Activated naive CD4-positive, alpha-beta T cell treated with anti-CD3 and anti-CD28 coated beads for 36 hours (primary cell): ENCODE measurements around the gene NDUFV2. TPM values are rescaled to one million over a fixed set of nuclear protein-coding genes. Genes with fewer than 3 reads are reported as not detected.
"Not testable (repeated sequence)": the region's sequence is repeated elsewhere in the genome, so short reads cannot be mapped to it uniquely, and the experiment has no call there.

ENCODE experiments used
- CTCF ChIA-PET: fragments of 350-600 bp; sonication (Branson Sonifier 250); formaldehyde crosslinking; loops from one replicate; lab custom pipeline; 2021; ENCODE audit warnings: antibody characterized with exemption; lab: Charles Lee
- DNase-seq: peaks from one replicate; pipeline ENCODE4 v3.0.0-alpha.2; 2020
- H3K27ac Mint-ChIP-seq: one replicate; pipeline ENCODE4 v1.8.0; 2021; ENCODE audit warnings: mild to moderate bottlenecking, mixed read lengths
- H3K27me3 Mint-ChIP-seq: one replicate; pipeline ENCODE4 v1.8.0; 2021; ENCODE audit warnings: low read depth, mixed read lengths
- H3K36me3 Mint-ChIP-seq: one replicate; pipeline ENCODE4 v1.8.0; 2021; ENCODE audit warnings: low read depth, mixed read lengths
- H3K4me1 Mint-ChIP-seq: one replicate; pipeline ENCODE4 v1.8.0; 2021; ENCODE audit warnings: low read depth, mixed read lengths
- H3K4me3 Mint-ChIP-seq: one replicate; pipeline ENCODE4 v1.8.0; 2021; ENCODE audit warnings: mild to moderate bottlenecking, moderate library complexity, mixed read lengths
- H3K9me3 Mint-ChIP-seq: one replicate; pipeline ENCODE4 v1.8.0; 2021; ENCODE audit warnings: mixed read lengths
- intact Hi-C: fragments of 100-400 bp; cut with micrococcal nuclease; formaldehyde crosslinking; loops from one replicate; pipeline ENCODE4 v1.15.1; 2023
- total RNA-seq, 2 experiments: library from RNA; stranded (reverse); gene quantifications; one replicate each; pipeline ENCODE4 v1.2.3, GENCODE V29; 2021

NDUFV2 gene
- total RNA-seq, 2 experiments from 2014 or later = 290 to 303 TPM

DNA sequence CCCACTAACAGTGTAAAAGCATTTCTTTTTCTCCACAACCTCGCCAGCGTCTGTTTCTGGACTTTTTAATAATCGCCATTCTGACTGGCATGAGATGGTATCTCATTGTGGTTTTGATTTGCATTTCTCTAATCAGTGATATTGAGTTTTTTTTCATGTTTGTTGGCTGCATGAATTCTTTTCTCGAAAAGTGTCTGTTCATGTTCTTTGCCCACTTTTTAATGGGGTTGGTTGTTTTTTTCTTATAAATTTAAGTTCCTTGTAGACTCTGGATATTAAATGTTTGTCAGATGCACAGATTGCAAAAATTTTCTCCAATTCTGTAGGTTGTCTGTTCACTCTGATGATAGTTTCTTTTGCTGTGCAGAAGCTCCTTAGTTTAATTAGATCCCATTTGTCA lies 60.2 kb downstream of the NDUFV2 start:
- H3K4me1 Mint-ChIP-seq = peaks cover 38% of the 10 kb centered on the region
- CTCF ChIA-PET = not testable (repeated sequence)

DNA sequence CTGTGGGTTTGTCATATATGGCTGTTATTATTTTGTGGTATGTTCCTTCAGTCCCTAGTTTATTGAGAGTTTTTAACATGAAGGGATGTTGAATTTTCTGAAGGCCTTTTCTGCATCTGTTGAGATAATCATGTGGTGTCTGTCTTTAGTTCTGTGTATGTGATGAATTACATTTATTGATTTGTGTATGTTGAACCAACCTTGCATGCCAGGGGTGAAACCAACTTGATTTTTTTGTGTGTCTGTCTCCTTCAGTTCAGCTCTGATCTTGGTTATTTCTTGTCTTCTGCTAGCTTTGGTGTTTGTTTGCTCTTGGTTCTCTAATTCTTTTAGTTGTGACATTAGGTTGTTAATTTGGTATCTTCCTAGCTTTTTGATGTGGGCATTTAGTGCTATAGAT lies 61.6 kb downstream of the NDUFV2 start:
- CTCF ChIA-PET = interaction anchor here (1.3 to 1.4 kb wide), 2 partner anchors 16 to 90 kb away, joined by 3 read pairs; no protein-coding TSS in a partner anchor
- Mint-ChIP-seq H3K4me1 (peaks cover 37% of the 10 kb centered on the region), H3K36me3 (peaks cover 43% of the 10 kb centered on the region), H3K9me3 (peaks cover 40% of the 10 kb centered on the region)
- not testable (repeated sequence) for H3K27me3 Mint-ChIP-seq, H3K27ac Mint-ChIP-seq, H3K4me3 Mint-ChIP-seq, DNase-seq
- intact Hi-C loops = loop anchor here (10.0 kb wide), 1 partner anchor 61 kb away; no protein-coding TSS in a partner anchor

More for the DNA sequence above, 60.2 kb downstream of the NDUFV2 start:
- intact Hi-C loops = loop anchor here (10.0 kb wide), 1 partner anchor 62 kb away; no protein-coding TSS in a partner anchor
- not testable (repeated sequence) for DNase-seq, H3K27ac Mint-ChIP-seq, H3K27me3 Mint-ChIP-seq, H3K4me3 Mint-ChIP-seq
- H3K36me3 Mint-ChIP-seq = peaks cover 38% of the 10 kb centered on the region
- peaks cover 35% of the 10 kb centered on the region for H3K9me3 Mint-ChIP-seq

DNA sequence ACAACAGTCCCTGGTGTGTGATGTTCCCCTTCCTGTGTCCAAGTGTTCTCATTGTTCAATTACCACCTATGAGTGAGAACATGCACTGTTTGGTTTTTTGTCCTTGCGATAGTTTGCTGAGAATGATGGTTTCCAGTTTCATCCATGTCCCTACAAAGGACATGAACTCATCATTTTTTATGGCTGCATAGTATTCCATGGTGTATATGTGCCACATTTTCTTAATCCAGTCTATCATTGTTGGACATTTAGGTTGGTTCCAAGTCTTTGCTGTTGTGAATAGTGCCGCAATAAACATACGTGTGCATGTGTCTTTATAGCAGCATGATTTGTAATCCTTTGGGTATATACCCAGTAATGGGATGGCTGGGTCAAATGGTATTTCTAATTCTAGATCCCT lies 63.4 kb downstream of the NDUFV2 start:
- Mint-ChIP-seq H3K9me3 (peaks cover 40% of the 10 kb centered on the region), H3K36me3 (peaks cover 51% of the 10 kb centered on the region), H3K4me1 (peaks cover 47% of the 10 kb centered on the region)
- CTCF ChIA-PET, H3K27me3 Mint-ChIP-seq, H3K27ac Mint-ChIP-seq, DNase-seq, H3K4me3 Mint-ChIP-seq: not testable (repeated sequence)
- intact Hi-C loops = loop anchor here (10.0 kb wide), 1 partner anchor 59 kb away; no protein-coding TSS in a partner anchor

DNA sequence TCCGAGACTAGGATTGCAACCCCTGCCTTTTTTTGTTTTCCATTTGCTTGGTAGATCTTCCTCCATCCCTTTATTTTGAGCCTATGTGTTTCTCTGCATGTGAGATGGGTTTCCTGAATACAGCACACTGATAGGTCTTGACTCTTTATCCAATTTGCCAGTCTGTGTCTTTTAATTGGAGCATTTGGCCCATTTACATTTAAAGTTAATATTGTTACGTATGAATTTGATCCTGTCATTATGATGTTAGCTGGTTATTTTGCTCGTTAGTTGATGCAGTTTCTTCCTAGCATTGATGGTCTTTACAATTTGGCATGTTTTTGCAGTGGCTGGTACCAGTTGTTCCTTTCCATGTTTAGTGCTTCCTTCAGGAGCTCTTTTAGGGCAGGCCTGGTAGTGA lies 67.0 kb downstream of the NDUFV2 start:
- not testable (repeated sequence) for H3K27me3 Mint-ChIP-seq, H3K4me3 Mint-ChIP-seq, DNase-seq, H3K27ac Mint-ChIP-seq
- H3K36me3 Mint-ChIP-seq = peaks cover 36% of the 10 kb centered on the region
- H3K9me3 Mint-ChIP-seq = peaks cover 20% of the 10 kb centered on the region
- CTCF ChIA-PET = interaction anchor here (0.6 kb wide), 1 partner anchor 42 kb away, joined by 3 read pairs; no protein-coding TSS in a partner anchor
- intact Hi-C loops = loop anchor here (10.0 kb wide), 1 partner anchor 55 kb away; no protein-coding TSS in a partner anchor
- peaks cover 70% of the 10 kb centered on the region for H3K4me1 Mint-ChIP-seq

DNA sequence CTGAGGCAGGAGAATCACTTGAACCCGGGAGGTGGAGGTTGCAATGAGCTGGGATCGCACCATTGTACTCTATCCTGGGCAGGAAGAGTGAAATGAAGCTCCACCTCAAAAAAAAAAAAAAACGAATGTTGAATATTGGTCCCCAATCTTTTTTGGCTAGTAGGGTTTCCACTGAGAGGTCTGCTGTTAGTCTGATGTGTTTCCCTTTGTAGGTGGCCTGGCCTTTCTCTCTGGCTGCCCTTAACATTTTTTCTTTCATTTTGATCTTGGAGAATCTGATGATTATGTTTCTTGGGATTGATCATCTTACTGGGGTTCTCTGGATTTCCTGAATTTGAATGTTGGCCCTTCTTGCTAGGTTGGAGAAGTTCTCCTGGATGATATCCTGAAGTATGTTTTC lies 69.4 kb downstream of the NDUFV2 start:
- H3K4me1 Mint-ChIP-seq = peaks cover 73% of the 10 kb centered on the region
- not testable (repeated sequence) for H3K27me3 Mint-ChIP-seq, DNase-seq, H3K27ac Mint-ChIP-seq, H3K4me3 Mint-ChIP-seq
- peaks cover 16% of the 10 kb centered on the region for H3K9me3 Mint-ChIP-seq
- H3K36me3 Mint-ChIP-seq = peaks cover 33% of the 10 kb centered on the region
- CTCF ChIA-PET = interaction anchor here (0.6 to 1.2 kb wide), 2 partner anchors 8 to 161 kb away, joined by 4 to 6 read pairs; no protein-coding TSS in a partner anchor
- intact Hi-C loops = loop anchor here (2.0 kb wide), 1 partner anchor 17 kb away; no protein-coding TSS in a partner anchor

DNA sequence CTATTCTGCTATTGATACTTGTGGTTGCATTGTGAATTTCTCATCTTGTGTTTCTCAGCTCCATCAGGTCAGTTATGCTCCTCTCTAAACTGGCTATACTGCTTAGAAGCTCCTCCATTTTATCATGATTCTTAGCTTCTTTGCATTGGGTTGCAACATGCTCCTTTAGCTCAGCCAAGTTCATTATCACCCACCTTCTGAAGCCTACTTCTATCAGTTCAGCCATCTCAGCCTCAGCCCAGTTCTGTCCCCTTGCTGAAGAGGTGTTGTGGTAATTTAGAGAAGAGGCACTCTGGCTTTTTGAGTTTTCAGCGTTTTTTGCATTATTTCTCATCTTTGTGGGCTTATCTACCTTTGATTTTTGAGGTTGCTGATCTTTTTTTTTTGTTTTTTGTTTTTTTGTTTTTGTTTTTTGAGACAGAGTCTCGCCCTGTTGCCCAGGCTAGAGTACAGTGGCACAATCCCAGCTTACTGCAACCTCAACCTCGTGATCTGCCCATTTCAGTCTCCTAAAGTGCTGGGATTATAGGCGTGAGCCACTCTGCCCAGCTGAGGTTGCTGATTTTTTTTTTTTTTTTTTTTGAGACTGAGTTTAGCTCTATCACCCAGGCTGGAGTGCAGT lies 70.1 kb downstream of the NDUFV2 start:
- CTCF ChIA-PET = interaction anchor here (0.6 kb wide), 1 partner anchor 161 kb away, joined by 4 read pairs; no protein-coding TSS in a partner anchor
- Mint-ChIP-seq H3K4me1 (peaks cover 74% of the 10 kb centered on the region), H3K27ac (no peak overlapping the region), H3K27me3 (no peaks in the 10 kb centered on the region), H3K4me3 (no peak overlapping the region), H3K36me3 (peaks cover 33% of the 10 kb centered on the region), H3K9me3 (peaks cover 13% of the 10 kb centered on the region)
- intact Hi-C loops = loop anchor here (2.0 kb wide), 1 partner anchor 18 kb away; no protein-coding TSS in a partner anchor
- DNase-seq = no peak

DNA sequence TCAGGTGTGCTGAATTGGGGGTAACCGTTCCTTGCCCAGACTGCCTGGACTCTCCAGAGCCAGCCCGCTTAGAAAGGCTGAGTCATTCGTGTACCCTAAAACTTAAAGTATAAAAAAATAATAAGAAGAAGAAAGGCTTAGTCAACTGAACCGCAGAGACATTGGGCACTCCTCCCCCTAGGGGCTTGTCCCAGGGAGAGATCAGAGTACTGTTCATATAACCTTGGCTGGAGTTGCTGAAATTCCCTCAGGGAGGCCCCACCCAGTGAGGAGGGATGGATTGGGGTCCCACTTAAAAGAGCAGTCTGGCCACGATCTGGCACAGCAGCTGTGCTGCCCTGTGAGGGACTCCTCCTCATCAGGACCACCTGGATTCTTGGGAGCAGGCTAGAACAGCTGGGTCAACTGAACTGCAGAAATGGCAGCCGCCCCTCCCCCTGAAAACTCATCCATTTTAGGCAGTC lies 71.3 kb downstream of the NDUFV2 start:
- intact Hi-C loops = loop anchor here (2.0 kb wide), 1 partner anchor 19 kb away; no protein-coding TSS in a partner anchor
- peaks cover 77% of the 10 kb centered on the region for H3K4me1 Mint-ChIP-seq
- H3K9me3 Mint-ChIP-seq = peaks cover 11% of the 10 kb centered on the region
- CTCF ChIA-PET = no interaction called here
- H3K27me3 Mint-ChIP-seq = no peaks in the 10 kb centered on the region
- peaks cover 30% of the 10 kb centered on the region for H3K36me3 Mint-ChIP-seq
- no peak overlapping the region for H3K27ac Mint-ChIP-seq
- no peak overlapping the region for H3K4me3 Mint-ChIP-seq
- DNase-seq = peak; percentile 21

DNA sequence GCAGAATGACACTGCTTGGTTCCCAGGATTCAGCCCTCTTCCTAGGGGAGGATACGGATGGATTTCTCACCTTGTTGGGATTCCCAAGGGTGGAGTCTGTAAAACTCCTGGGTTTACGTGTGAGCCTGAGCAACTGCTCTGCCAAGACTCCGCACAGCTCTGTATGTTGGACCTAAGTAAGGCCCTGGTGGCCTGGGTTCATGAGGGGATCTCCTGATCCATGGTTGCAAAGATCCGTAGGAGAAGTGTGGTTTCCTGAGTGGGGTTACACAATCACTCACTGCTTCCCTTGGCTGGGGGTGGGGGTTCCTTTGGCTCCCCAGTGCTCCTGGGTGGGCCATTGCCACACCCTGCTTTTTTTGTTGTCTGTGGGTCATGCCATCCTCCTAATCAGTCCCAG lies 71.8 kb downstream of the NDUFV2 start:
- intact Hi-C loops = no loop called here
- peaks cover 75% of the 10 kb centered on the region for H3K4me1 Mint-ChIP-seq
- DNase-seq = no peak
- no peaks in the 10 kb centered on the region for H3K27me3 Mint-ChIP-seq
- CTCF ChIA-PET = no interaction called here
- peaks cover 26% of the 10 kb centered on the region for H3K36me3 Mint-ChIP-seq
- H3K4me3 Mint-ChIP-seq = no peak overlapping the region
- H3K27ac Mint-ChIP-seq = no peak overlapping the region
- peaks cover 8% of the 10 kb centered on the region for H3K9me3 Mint-ChIP-seq

DNA sequence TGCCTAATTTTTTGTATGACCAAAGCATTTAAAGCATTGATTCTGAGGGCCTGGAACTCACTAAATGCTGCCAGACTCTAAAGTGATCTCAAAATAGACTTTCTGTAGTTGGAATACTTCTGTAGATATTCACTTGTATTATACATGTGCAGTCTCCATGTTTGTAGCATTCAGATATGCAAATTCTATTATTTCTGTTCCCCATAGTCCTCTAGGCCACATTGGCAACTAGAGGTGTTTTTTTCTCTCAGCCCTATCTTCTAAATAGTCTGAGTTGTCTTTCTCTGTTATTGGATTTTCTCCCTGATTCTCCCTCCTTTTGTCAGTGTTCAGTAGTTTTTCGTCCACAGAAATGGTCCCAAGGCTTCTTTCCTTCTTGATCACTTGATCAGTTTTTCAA lies 72.6 kb downstream of the NDUFV2 start:
- Mint-ChIP-seq H3K4me1 (peaks cover 72% of the 10 kb centered on the region), H3K27me3 (no peaks in the 10 kb centered on the region), H3K4me3 (no peak overlapping the region), H3K27ac (no peak overlapping the region), H3K9me3 (peaks cover 8% of the 10 kb centered on the region), H3K36me3 (peaks cover 24% of the 10 kb centered on the region)
- intact Hi-C loops = no loop called here
- CTCF ChIA-PET = no interaction called here
- no peak for DNase-seq

DNA sequence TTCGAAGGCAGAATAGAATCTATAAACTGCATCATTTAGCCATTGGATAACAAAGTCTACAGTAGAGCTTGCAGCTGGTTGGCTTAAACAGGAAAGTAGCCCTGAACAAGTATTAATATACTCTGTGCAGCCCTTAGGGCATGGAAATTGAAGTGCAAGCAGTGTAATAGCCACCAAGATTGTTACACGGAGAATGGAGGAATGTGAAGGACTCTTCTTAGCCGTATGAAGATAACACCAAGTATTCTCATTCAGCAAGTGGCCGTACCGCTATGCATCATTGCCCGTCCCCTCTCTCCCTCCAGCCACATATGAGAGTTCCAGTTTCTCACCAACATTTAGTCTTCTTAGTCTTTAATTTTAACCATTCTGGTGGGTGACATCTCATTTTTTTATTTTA lies 74.5 kb downstream of the NDUFV2 start:
- Mint-ChIP-seq H3K9me3 (peaks cover 5% of the 10 kb centered on the region), H3K4me1 (peaks cover 68% of the 10 kb centered on the region), H3K36me3 (peaks cover 11% of the 10 kb centered on the region), H3K27ac (no peak overlapping the region), H3K4me3 (no peak overlapping the region), H3K27me3 (no peaks in the 10 kb centered on the region)
- intact Hi-C loops = no loop called here
- no peak for DNase-seq
- CTCF ChIA-PET = interaction anchor here (1.1 kb wide), 1 partner anchor 103 kb away, joined by 3 read pairs; no protein-coding TSS in a partner anchor

DNA sequence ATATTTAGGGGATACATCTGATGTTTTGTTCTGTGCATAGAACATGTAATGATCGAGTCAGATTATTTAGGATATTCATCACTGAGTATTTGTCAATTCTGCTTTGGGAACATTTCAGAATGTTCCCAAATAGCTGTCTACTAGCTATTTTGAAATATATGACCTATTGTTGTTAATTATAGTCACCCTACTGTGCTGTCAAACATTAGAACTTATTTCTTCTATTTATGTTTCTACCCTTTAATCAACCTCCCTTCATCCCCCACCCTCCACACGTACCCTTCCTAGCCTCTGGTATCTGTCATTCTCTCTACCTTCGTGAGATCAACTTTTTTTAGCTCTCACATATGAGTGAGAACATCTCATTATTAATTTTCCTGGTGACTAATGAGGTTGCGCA lies 75.0 kb downstream of the NDUFV2 start:
- Mint-ChIP-seq H3K4me3 (no peak overlapping the region), H3K27ac (no peak overlapping the region), H3K4me1 (peaks cover 63% of the 10 kb centered on the region), H3K9me3 (peaks cover 5% of the 10 kb centered on the region), H3K27me3 (no peaks in the 10 kb centered on the region), H3K36me3 (peaks cover 10% of the 10 kb centered on the region)
- intact Hi-C loops = no loop called here
- CTCF ChIA-PET = no interaction called here
- no peak for DNase-seq

DNA sequence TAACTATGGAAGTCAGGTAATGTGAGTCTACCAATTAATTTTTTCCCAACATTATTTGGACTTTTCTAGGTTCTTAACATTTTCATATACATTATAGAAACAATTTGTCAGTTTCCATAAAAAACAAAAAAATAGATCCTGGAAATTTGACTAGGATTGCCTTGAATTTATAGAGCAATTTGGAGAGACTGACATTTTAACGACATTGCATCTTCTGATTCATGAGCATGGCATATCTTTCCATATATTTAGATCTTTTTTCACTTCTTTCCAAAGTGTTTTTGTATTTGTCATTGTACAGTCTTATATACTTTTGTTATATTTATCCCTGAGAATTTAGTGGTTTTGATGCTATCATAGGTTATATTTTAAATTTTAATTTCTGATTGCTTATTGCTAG lies 76.1 kb downstream of the NDUFV2 start:
- peaks cover 5% of the 10 kb centered on the region for H3K9me3 Mint-ChIP-seq
- peaks cover 63% of the 10 kb centered on the region for H3K4me1 Mint-ChIP-seq
- DNase-seq = no peak
- H3K27me3 Mint-ChIP-seq = no peaks in the 10 kb centered on the region
- H3K4me3 Mint-ChIP-seq = no peak overlapping the region
- intact Hi-C loops = no loop called here
- peaks cover 21% of the 10 kb centered on the region for H3K36me3 Mint-ChIP-seq
- no peak overlapping the region for H3K27ac Mint-ChIP-seq
- CTCF ChIA-PET = interaction anchor here (0.5 kb wide), 1 partner anchor 403 kb away, joined by 4 read pairs; no protein-coding TSS in a partner anchor
